GM21390 (cell line): ENCODE measurements around the gene PREPL.
"Not testable (repeated sequence)": the region's sequence is repeated elsewhere in the genome, so short reads cannot be mapped to it uniquely, and the experiment has no call there.

Experiments
- ATAC-seq: cut with Tn5 transposase; IDR thresholded peaks from one replicate; pipeline ENCODE4 v1.9.1; 2021; ENCODE audit not compliant: unreplicated experiment

PREPL gene

GRCh38 chr2:44349506-44349905, 11.8 kb downstream of the PREPL start:
- no peak for ATAC-seq

DNA sequence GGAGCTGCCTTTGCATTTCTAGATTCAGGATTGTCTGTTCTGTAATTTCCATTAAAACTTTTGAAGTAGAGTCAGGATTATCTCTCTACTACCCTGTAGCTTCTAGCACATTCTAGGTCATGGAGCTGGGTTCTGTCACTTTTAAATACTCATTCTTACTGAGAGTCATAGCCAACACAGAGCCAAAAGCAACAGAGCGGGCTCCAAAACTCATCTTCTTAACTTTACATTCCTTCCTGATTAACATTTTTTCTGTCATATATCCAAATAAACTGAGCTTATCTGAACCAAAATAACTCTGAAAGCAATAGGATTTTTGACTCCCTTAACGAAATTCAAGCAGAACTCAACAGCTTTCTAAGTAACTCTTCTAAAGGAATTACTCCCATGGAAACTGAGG, 12.9 kb downstream of the PREPL start:
- ATAC-seq = no peak

DNA sequence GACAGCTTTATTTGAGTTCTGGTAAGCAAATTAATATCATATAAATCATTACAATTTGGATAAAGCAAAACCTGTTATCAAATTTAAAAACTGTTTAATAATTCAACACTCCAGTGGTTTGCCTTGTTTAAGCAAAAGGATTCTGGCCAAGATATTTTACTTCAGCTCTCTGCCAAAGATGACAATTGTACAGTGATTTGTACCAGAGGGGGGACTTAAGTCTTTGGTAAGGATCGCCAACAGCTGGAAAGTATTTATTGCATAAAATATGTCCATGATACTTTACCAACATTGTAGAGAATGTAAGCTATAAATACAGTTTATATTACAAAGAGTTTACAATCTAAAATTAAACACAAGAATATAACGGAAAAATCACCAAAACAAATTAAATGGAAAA, 13.8 kb downstream of the PREPL start:
- no peak for ATAC-seq

GRCh38 chr2:44342854-44343253, 18.4 kb downstream of the PREPL start:
- ATAC-seq = no peak

- no peak for ATAC-seq
Measured at GRCh38 chr2:44335806-44336538, 25.3 kb downstream of the PREPL start.

GRCh38 chr2:44333994-44334393, 27.3 kb downstream of the PREPL start:
- no peak for ATAC-seq

GRCh38 chr2:44330801-44331200, 30.5 kb downstream of the PREPL start:
- ATAC-seq = no peak

DNA sequence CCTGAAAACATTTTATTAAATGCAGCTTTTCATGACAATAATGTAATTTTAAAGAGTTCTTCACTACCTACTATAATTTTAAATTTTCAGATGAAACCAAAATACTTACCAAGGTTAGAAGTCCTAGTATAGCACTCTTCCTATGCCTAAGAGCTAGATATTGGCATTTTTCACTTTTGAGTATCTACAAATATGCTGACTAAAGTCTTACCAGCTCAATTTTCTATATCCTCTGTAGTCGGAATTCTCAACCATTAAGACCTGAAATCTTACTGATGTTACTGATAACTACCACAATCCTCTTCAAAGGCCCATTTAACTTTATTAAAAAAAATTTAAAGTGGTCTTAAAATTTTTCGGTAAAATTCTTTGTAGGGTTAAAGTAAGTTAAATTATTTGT, 32.0 kb downstream of the PREPL start:
- no peak for ATAC-seq

- ATAC-seq = no peak
Measured at GRCh38 chr2:44328750-44329149, 32.5 kb downstream of the PREPL start.

- ATAC-seq = no peak
Measured at GRCh38 chr2:44326548-44327264, 34.6 kb downstream of the PREPL start.

DNA sequence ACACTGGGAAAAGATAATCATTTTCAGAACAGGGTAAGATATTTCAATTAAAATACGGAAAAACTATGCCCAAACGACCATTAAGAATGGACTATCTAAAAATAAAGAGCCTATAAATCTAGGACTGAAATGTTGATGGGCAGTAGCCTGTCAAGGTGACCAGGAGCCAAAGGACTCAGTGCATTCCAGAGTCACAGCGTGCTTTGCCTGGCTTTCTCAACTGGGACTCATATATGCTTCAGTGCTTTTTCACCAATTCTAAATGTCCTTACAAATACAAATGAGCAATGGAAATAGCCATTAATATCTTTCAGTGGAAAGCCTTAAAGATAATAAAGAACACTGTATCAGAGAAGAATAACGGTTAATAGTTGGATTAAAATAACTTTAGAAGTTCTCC, 35.4 kb downstream of the PREPL start:
- ATAC-seq = no peak

- no peak for ATAC-seq
Measured at GRCh38 chr2:44324971-44325426, 36.3 kb downstream of the PREPL start.

DNA sequence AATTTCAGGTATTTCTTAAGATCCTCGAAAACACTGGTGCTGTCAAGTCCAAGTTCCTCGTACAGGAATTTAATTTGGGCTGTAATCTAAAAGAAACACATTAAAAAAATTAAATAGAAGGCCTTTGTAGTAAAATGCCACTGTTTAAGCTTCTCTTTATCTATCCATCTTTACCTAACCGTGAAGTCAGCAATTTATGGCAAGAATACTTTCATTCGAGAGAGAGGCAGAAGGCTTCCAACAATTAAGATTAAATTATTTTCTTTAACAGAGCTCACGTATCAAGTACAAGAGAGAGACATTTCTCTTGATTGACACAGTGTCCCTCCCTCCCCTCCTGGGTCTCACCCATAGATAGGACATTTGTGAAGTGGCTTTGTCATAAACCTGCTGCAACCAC, 39.9 kb downstream of the PREPL start:
- ATAC-seq = no peak

DNA sequence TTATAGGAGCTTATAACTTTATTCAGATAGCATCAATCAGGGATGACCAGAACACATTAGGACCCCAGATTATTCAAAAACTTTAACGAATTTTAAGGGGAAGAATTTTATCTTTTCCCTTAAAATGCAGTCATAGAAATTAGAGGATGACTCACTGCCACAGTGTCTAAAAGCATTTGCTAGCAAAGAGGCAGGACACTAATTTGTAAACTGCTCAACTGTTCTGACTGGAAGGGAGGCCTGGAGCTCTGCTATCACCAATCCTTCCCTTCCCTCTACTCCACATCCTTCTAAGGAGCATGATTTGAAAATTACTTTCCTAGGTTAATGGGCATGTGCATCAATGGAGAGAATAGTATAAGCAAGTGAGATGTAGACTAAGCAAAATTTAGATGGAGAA, 40.5 kb downstream of the PREPL start:
- ATAC-seq = no peak

- ATAC-seq = no peak
Measured at GRCh38 chr2:44315945-44316344, 45.3 kb downstream of the PREPL start.

DNA sequence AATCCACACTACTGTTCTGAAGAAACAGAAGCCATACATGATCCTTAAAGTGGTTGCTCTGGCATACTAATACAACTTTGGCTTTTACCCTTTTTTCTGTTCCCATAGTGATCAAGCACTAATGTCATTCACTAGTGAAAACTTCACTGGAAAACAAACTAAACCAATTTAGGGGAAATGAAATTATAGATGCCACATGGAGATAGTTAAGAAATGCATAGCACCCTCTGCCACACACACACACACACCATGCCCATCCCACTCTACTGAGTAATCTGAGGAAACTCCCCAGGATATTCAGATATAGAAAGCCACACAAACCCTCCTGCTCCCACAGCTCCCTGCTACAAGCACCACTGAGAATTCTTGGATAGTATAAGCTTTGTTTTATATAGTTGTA, 46.9 kb downstream of the PREPL start:
- no peak for ATAC-seq

GRCh38 chr2:44310287-44310686, 51.0 kb downstream of the PREPL start:
- ATAC-seq = no peak

DNA sequence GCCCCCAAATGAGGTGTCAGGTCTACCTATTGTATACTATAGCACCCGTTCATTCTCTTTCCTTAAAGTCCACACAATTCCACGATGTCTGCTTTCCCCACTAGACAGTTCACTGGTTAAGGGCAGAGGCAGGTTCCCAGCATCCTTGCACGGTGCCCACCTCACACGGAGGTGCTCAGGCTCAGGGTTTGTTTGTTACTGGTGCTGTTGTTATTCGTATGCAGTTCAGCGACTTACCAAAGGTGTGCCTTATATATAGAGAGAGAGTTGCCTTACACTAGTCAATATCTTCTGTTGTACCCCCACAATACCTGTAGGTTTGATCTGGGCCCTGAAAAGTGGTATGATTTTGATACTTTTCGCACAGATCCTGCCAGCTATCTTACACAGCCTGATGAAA, 55.4 kb downstream of the PREPL start:
- no peak for ATAC-seq

GRCh38 chr2:44304258-44304657, 57.0 kb downstream of the PREPL start:
- ATAC-seq = no peak

- not testable (repeated sequence) for ATAC-seq
Measured at GRCh38 chr2:44303766-44304165, 57.5 kb downstream of the PREPL start.

DNA sequence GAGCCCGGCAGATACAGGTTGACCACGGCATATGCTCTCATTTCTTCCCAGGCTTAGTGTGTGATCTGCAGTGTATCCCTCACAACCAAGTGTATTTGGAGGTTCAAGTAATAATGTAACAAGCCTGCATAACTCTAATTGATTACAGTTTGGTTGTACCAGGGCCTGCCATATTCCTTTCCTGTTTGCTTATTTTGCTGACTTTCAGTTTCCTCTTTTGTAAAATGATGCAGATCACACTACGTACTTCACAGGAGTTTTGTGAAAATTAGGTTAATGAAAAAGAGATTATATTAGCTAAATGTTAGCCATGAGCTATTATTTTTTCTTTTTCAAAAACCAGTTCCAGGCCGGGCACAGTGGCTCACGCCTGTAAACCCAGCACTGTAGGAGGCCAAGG, 60.2 kb downstream of the PREPL start:
- ATAC-seq = no peak

DNA sequence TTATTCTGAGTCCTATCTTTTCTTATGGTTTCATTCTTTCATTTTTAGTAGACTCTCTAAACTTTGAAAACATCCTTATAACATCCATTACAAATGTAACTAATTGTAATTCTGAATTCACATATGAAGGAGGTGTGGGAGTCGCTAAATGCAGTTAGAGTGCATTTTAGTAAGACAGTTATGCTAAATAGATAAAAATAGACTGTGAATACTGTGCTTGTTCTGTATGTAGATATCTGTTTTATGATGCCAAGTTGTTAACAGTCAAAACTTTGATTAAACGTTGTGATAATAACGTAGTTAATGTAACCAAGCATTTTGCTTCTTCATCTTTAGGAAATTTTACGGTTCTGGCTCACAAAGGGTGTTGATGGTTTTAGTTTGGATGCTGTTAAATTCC, 61.7 kb downstream of the PREPL start:
- no peak for ATAC-seq

GRCh38 chr2:44297431-44297830, 63.9 kb downstream of the PREPL start:
- ATAC-seq = no peak
